ENCODE data around the gene JPH2.

- no peak for TF ChIP-seq CTCF (IDR thresholded peaks at IDR 0.05)
- no peak for TF ChIP-seq POLR2AphosphoS5 (IDR thresholded peaks at IDR 0.05)
- TF ChIP-seq EP300 (IDR thresholded peaks at IDR 0.05) = no peak
- no peak for TF ChIP-seq POLR2A (IDR thresholded peaks at IDR 0.05)
Observed at GRCh38 chr20:44068316-44069201, 118.4 kb downstream of the JPH2 start.
